NCI-H1092 treated with DMSO at 0.1 percent for 48 hours (cell line): ENCODE measurements around the gene ZDHHC9.

Source experiments
- DNase-seq: peaks from one replicate; lab custom pipeline; 2025; lab: John Stamatoyannopoulos, UW

ZDHHC9 gene

DNA sequence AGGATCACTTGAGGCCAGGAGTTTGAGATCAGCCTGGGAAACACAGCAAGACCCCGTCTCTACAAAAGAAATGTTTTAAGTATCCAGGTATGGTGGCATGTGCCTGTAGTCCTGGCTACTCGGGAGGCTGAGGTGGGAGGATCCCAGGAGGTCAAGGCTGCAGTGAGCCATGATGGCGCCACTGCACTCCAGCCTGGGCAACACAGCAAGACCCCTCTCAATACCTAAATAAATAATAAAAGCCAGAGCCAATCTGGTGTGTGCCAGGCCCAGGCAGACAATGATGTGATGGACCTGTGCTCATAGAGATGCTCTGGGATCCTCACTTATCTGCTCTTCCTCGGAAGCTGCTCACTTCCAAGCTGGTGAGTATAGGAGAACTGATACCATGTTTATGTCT, 82.1 kb downstream of the ZDHHC9 start:
- no peak for DNase-seq

DNA sequence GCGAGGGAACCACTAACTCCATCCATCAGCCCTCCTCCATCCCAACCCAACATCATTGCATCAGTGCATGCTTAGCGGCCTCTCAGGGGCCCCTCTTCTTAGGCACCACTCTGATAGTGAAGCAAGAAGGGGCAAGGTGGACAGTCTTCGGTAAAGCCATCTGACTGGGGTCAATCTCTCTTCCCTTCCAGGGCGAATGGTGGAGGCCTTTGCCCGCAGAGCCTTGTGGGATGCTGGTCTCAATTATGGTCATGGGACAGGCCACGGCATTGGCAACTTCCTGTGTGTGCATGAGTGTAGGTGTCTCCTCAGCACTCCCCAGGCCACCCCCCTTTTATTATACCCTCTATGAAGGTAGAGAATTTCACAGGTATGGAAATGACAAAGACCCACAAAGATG, 82.7 kb downstream of the ZDHHC9 start:
- DNase-seq, result no peak

DNA sequence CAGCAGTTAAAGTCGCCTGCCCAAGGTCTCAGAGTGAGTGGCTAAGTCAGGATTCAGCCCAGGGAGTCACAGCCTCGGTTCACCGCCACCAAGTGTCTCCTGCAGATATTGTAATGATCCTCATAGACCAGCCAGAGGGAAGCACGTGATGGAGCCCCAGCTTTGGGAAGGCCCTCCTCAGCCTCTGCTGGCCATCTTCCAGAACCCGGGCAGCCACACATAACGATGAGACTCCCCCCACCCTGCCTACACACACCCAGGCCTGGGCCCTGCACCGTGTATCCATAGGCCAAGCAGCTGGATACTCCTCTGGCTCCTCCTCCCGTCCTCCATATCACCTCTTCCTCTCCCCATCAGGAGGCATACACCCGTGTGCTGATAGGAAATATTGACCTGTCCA, 83.5 kb downstream of the ZDHHC9 start:
- DNase-seq, result no peak

DNA sequence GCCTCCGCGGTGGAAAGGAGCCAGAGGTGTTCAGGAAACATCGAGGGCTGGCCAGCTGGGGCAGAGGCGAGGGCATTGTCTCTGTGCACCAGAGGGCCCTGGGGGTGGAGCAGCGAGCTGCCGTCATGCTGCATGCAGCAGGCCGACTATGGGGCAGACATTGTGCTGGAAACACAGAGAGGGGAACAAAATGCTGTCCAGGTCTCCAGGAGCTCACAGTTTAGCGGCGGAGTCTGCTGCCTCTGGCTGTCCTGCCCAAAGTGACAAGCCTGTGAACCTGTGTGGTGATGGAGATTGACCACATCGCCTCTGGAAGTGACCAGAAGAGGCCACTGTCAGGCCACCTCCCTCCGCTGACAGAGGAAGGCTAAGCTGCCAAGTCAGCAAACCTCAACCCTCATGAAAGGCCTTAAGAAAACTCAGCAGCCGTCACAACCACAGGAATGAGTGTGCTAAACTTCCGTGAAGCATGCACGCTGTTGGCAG, 84.1 kb downstream of the ZDHHC9 start:
- DNase-seq, result peak; percentile 13

DNA sequence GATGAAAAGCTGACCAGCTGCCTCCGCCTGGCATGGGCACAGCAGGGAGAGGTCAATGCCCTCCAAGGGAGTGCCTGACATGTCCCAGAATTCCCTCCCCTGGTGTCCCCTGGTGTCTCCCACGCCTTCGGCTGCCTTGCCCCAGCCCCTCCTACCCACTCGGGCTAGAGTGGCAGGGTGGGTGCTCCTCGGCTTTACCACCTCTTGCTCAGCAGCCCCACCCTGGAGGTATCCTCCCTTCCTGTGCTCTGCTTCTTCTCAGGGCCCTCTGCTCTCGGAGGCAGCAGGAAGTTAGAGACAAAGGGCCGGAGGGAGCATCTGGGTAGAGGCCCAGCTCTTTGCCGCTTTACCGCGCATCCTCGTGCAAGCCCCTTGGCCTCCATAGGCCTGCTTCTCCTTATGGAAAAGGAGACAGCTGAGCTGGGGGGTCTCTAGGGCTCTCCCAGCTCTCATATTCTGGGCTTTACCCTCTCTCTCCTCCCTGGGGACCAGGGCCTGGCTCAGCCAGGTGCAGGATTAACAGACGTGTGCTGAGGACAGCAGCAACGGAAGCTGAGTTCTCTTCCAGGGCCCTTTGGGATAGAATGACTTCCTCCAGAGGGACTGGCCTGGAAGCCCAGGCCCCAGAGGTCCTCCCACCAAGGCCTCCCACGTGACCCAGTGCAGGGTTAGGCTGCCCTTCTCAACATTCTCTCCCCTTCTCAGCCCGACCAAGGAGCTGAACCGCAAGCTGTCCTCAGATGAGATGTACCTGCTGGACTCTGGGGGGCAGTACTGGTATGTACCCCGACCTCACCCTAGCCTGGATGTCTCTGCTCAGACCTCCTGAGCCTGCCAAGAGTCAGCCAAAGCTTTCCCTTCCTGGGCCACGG, 87.7 kb downstream of the ZDHHC9 start:
- DNase-seq, result peak; percentile 5

DNA sequence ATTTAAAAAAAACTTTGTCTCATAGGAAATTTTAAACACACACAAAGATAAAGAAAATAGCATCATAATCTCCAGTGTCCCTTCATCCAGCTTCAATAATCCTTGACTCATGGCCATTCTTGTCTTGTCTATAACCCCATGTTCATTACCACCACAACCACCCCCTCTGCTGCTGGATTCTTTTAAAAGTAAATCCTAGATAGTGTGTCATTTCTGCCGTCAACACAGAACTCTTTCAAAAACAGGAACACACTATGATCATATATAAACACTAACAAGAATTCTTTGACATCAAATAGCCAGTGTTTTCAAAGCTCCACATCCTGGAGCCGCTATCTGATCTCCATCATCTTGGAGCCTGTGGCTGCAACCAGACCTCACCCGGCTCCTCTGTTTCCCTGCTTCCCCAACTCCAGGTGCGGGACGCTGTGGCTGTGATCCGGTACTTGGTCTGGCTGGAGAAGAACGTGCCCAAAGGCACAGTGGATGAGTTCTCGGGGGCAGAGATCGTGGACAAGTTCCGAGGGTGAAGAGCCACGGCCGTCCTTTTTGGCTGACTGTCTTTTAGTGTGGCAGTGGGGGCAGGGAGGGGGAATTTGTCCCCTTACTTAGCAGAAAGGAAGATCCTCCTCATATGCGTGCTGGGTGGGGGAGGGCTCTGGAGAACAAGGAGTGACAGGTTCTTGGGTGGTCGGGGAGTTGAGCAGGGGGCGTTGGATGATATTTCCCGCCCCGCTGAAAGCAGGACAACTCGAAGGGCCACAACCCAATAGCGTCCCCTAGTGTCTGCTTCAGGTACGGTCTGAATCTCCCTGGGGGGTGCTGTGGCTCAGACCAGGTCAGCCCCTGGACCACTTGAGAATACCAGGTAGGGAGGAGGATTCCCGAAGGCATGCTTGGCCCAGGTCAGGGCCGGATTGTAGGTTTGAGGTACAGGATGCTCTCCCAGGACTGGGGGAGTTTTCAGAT, 89.3 kb downstream of the ZDHHC9 start:
- DNase-seq, result no peak
